Measurements from ENCODE around the gene AQR. TPM values are rescaled to one million over a fixed set of nuclear protein-coding genes. Genes with fewer than 3 reads are reported as not detected.

AQR gene
- total RNA-seq, 1 experiment from 2014 or later: 54.4 TPM

DNA sequence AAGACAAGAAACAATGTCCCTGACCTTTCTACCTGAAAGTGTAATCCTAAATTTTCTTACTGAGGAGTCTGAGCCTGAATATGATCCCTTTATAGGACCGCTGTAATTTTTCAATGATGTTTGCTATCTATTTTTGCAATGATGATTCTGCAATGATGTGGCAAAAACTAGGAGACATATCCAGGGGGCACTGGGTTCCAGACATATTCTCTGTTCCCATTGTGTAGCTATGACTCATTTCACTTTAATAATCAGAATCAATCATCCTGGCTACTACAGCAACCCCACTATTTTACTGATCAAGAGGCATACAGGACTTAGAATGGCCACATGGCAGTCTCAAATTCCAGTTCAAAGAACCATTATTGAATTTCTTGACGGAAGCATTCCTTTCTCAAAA, 85.9 kb downstream of the AQR start:
- no peak overlapping the region for H4K91ac ChIP-seq (ENCODE audit: insufficient read length, low read depth, low read length)
- no peak overlapping the region for H3K56ac ChIP-seq (ENCODE audit: insufficient read length, low read depth, low read length)
- H3K27me3 ChIP-seq (ENCODE audit: insufficient read depth, low read length): no peaks in the 10 kb centered on the region
- no peak for DNase-seq
- no peak overlapping the region for H2BK15ac ChIP-seq (ENCODE audit: low read depth, low read length)
- H3K4ac ChIP-seq (ENCODE audit: low read depth, low read length): no peak overlapping the region
- no peak overlapping the region for H3K14ac ChIP-seq (ENCODE audit: insufficient read depth, low read length)
- H3K79me1 ChIP-seq (ENCODE audit: insufficient read depth, low read depth, low read length, poor library complexity, severe bottlenecking): no peaks in the 10 kb centered on the region
- H3K36me3 Mint-ChIP-seq (ENCODE audit: insufficient read depth in 1 of 3, low read depth in 3 of 3): peaks cover 25 to 70% (median 45%) of the 10 kb centered on the region in 3 experiments; a peak in 6 of 7 replicates
- H3K9me3 Mint-ChIP-seq: no peaks in the 10 kb centered on the region
- H2BK5ac ChIP-seq (ENCODE audit: insufficient read length, low read length): no peak overlapping the region
- H3K18ac ChIP-seq (ENCODE audit: insufficient read length, low read depth, low read length): no peak overlapping the region
- H2BK12ac ChIP-seq (ENCODE audit: insufficient read length, low read depth, low read length): no peak overlapping the region
- no peak overlapping the region for H3T11ph ChIP-seq (ENCODE audit: low read length)
- no peak overlapping the region for H2AFZ ChIP-seq (ENCODE audit: low read length)
- H2BK120ac ChIP-seq (ENCODE audit: low read depth, low read length, poor library complexity, severe bottlenecking): no peak overlapping the region
- no peaks in the 10 kb centered on the region for H3K4me1 ChIP-seq (ENCODE audit: insufficient read depth, low read length)
- H3K4me3 Mint-ChIP-seq: no peak overlapping the region
- H3K23ac ChIP-seq (ENCODE audit: insufficient read length, low read depth, low read length): no peak overlapping the region
- H3K27ac ChIP-seq (ENCODE audit: insufficient read length, low read depth, low read length): no peak overlapping the region
- H4K5ac ChIP-seq (ENCODE audit: insufficient read length, low read depth, low read length): no peak overlapping the region
- TF ChIP-seq, protein P1, sequence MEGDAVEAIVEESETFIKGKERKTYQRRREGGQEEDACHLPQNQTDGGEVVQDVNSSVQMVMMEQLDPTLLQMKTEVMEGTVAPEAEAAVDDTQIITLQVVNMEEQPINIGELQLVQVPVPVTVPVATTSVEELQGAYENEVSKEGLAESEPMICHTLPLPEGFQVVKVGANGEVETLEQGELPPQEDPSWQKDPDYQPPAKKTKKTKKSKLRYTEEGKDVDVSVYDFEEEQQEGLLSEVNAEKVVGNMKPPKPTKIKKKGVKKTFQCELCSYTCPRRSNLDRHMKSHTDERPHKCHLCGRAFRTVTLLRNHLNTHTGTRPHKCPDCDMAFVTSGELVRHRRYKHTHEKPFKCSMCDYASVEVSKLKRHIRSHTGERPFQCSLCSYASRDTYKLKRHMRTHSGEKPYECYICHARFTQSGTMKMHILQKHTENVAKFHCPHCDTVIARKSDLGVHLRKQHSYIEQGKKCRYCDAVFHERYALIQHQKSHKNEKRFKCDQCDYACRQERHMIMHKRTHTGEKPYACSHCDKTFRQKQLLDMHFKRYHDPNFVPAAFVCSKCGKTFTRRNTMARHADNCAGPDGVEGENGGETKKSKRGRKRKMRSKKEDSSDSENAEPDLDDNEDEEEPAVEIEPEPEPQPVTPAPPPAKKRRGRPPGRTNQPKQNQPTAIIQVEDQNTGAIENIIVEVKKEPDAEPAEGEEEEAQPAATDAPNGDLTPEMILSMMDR (conservative IDR thresholded peaks at IDR 0.05): no peak
- no peaks in the 10 kb centered on the region for H3K23me2 ChIP-seq (ENCODE audit: insufficient read length, low read depth, low read length, poor library complexity, severe bottlenecking)
- no peaks in the 10 kb centered on the region for H3K4me1 Mint-ChIP-seq
- H2AK5ac ChIP-seq (ENCODE audit: insufficient read length, low read length): no peak overlapping the region
- no peak overlapping the region for H4K8ac ChIP-seq (replicated peaks; ENCODE audit: insufficient read length, low read depth, low read length)
- H3K27ac Mint-ChIP-seq: no peak overlapping the region
- no peak overlapping the region for H3K9ac ChIP-seq (ENCODE audit: extremely low read depth, insufficient read length, low read length)
- no peaks in the 10 kb centered on the region for H3K9me3 ChIP-seq (ENCODE audit: control insufficient read depth, low read depth, low read length)
- H3K79me2 ChIP-seq (ENCODE audit: insufficient read depth, low read length): no peaks in the 10 kb centered on the region
- H2BK20ac ChIP-seq (ENCODE audit: low read depth, low read length, poor library complexity, severe bottlenecking): no peak overlapping the region
- no peaks in the 10 kb centered on the region for H3K27me3 Mint-ChIP-seq (ENCODE audit: low read depth)
- no peaks in the 10 kb centered on the region for H4K20me1 ChIP-seq (ENCODE audit: control insufficient read depth, insufficient read depth, insufficient read length)
- WGBS (ENCODE audit: extremely low coverage, insufficient read length, low lambda C conversion rate): no CpG with 5 or more reads among the region's 2 CpGs
- H3K4me2 ChIP-seq (ENCODE audit: insufficient read depth, insufficient read length, low read length): no peak overlapping the region
